Body of pancreas (tissue), 4 donors: ENCODE data around the gene FAM72C. TPM values are rescaled to one million over a fixed set of nuclear protein-coding genes. Genes with fewer than 3 reads are reported as not detected.
"Not testable (repeated sequence)": the region's sequence is repeated elsewhere in the genome, so short reads cannot be mapped to it uniquely, and the experiment has no call there.

ENCODE experiments used
- ATAC-seq: fragments of 150-250 bp; one replicate; pipeline ENCODE4 v1.9.1; 2016
- DNase-seq, 4 donors: peaks; one replicate each; pipeline ENCODE4 v3.0.0-alpha.2; 2019
- H3K27ac ChIP-seq, 4 donors: fragments of 200-600 bp; sonication (generic); 1 replicate in 3 of 4; 2 replicates in 1 of 4; pipeline versions ENCODE4 v1.5.1 to v1.6.1; 2016 to 2019; ENCODE audit warnings: mild to moderate bottlenecking in 1 of 4, mixed read lengths in 1 of 4, moderate library complexity in 1 of 4
- H3K27me3 ChIP-seq, 2 donors: fragments of 200-600 bp; sonication (generic); one replicate each; pipeline ENCODE4 v1.6.0; 2016; ENCODE audit warnings: mild to moderate bottlenecking in 1 of 2
- H3K36me3 ChIP-seq, 2 donors: fragments of 200-600 bp; sonication (generic); replicated peaks in 1 of 2; 2 replicates each; pipeline ENCODE4 v1.5.1; 2016; ENCODE audit warnings: low read depth in 2 of 2; ENCODE audit not compliant: insufficient read depth in 1 of 2
- H3K4me1 ChIP-seq: fragments of 200-600 bp; sonication (generic); one replicate; pipeline ENCODE4 v1.6.0; 2016
- H3K4me3 ChIP-seq, 2 donors: fragments of 200-600 bp; sonication (generic); 1 replicate in 1 of 2; 2 replicates in 1 of 2; pipeline ENCODE4 v1.5.1; 2016 to 2019
- H3K9me3 ChIP-seq, 3 donors: fragments of 200-600 bp; sonication (generic); 1 replicate in 2 of 3; 2 replicates in 1 of 3; pipeline ENCODE4 v1.5.1; 2016
- WGBS, 2 donors: methylation state at CpG; one replicate each; pipeline ENCODE4 v1.1.5; 2017; 5-methylcytosine and 5-hydroxymethylcytosine counted together
- intact Hi-C: fragments of 100-400 bp; cut with DNase I; formaldehyde crosslinking; loops from one replicate; pipeline ENCODE4 v1.15.1; 2023
- total RNA-seq, 2 donors: library from RNA; depleted of rRNA; stranded (reverse); fragments of >200 nt; gene quantifications; one replicate each; pipeline ENCODE4 v1.1.0, GENCODE V29; 2016

FAM72C gene
- total RNA-seq, 2 donors from 2014 or later, result 0.52 TPM; not detected in 1

GRCh38 chr1:143973876-143974414 lies 2.2 kb upstream of the FAM72C start:
- H3K27me3 ChIP-seq, H3K27ac ChIP-seq, intact Hi-C loops, H3K36me3 ChIP-seq, H3K9me3 ChIP-seq, ATAC-seq, H3K4me1 ChIP-seq, H3K4me3 ChIP-seq: not testable (repeated sequence)
- 1% methylated on average over 22 of the region's 37 CpGs; no CpG with 5 or more reads in 1 of the 2 donors for WGBS, 2 donors
- DNase-seq, result peak in 2 of 4 donors; percentile 9 to 14

- H3K27ac ChIP-seq, H3K9me3 ChIP-seq, H3K36me3 ChIP-seq, H3K4me3 ChIP-seq, DNase-seq, intact Hi-C loops, H3K27me3 ChIP-seq, H3K4me1 ChIP-seq: not testable (repeated sequence)
- ATAC-seq, result peak; percentile 12
- no CpG with 5 or more reads among the region's 48 CpGs for WGBS, 2 donors
Observed at GRCh38 chr1:143972753-143973326, 1.1 kb upstream of the FAM72C start.

DNA sequence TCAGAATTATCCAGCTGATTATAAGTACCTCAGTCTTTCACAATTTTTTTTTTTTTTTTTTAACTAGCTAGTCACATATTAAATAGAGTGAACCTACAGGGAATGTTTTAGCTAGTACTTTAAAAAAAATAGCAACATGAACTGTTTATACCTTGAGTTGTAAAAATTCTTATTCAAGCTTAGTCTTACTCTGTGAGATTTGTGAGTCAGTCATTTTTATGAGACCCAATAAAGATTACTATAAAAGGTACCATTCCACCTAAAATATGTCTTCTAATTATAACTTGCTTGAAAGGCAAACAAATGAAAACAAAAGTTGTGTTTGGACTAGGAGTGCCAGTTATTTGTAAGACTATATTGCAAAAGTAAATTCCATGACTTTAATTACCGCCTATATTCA lies 5.9 kb downstream of the FAM72C start:
- DNase-seq, H3K4me1 ChIP-seq, H3K4me3 ChIP-seq, H3K27ac ChIP-seq, intact Hi-C loops, H3K27me3 ChIP-seq, H3K36me3 ChIP-seq, H3K9me3 ChIP-seq, ATAC-seq: not testable (repeated sequence)
- WGBS, 2 donors, result no CpG with 5 or more reads among the region's 1 CpG

DNA sequence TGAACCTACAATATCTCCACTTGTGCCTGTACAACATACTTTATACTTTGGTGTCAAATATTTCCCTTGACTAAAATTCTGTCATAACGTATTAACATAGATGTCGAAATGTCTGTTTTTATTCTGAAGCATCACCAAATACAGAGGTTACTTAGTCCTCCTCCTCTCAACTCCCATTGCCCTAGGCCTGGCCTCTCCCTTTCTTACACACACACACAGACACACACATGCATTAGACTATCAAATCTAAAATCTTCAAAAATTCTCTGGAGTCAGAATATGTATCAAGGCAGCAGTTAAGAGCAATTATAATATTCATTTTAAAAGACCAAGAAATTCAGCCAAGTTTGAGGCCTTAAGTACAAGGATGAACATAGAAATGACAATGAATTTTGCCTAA lies 7.5 kb downstream of the FAM72C start:
- H3K9me3 ChIP-seq, H3K27me3 ChIP-seq, intact Hi-C loops, H3K27ac ChIP-seq, H3K36me3 ChIP-seq, DNase-seq, ATAC-seq, H3K4me1 ChIP-seq, H3K4me3 ChIP-seq: not testable (repeated sequence)
- no CpG with 5 or more reads among the region's 2 CpGs for WGBS, 2 donors

DNA sequence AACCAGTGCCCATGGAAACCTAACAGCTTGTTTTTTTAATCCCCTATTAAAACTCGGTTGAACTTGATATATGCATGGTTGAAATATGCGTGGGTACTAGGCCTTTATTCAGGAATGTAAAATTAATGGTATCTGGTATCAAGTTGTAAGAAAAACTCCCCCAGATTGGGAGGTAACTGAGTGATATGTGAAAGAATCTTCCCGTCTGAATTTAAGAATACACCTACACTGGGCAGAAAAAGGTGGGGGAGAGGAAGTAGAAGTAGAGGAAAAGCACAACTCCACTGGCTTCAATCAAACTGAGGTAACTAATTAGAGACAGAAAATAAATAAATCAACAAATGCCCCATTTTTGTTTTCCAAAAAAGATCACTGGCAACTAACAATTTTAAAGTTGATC lies 15.9 kb downstream of the FAM72C start:
- intact Hi-C loops, result not testable (repeated sequence)

GRCh38 chr1:143952913-143953312 lies 18.9 kb downstream of the FAM72C start:
- H3K27ac ChIP-seq, ATAC-seq, DNase-seq, H3K4me1 ChIP-seq, H3K27me3 ChIP-seq, H3K9me3 ChIP-seq, H3K4me3 ChIP-seq, intact Hi-C loops, H3K36me3 ChIP-seq: not testable (repeated sequence)
- WGBS, 2 donors, result no CpG with 5 or more reads among the region's 1 CpG

More for the DNA sequence above, 15.9 kb downstream of the FAM72C start:
- not testable (repeated sequence) for H3K36me3 ChIP-seq, H3K27ac ChIP-seq, H3K4me3 ChIP-seq, DNase-seq, H3K27me3 ChIP-seq, H3K4me1 ChIP-seq, ATAC-seq, H3K9me3 ChIP-seq
- no CpG with 5 or more reads among the region's 3 CpGs for WGBS, 2 donors

DNA sequence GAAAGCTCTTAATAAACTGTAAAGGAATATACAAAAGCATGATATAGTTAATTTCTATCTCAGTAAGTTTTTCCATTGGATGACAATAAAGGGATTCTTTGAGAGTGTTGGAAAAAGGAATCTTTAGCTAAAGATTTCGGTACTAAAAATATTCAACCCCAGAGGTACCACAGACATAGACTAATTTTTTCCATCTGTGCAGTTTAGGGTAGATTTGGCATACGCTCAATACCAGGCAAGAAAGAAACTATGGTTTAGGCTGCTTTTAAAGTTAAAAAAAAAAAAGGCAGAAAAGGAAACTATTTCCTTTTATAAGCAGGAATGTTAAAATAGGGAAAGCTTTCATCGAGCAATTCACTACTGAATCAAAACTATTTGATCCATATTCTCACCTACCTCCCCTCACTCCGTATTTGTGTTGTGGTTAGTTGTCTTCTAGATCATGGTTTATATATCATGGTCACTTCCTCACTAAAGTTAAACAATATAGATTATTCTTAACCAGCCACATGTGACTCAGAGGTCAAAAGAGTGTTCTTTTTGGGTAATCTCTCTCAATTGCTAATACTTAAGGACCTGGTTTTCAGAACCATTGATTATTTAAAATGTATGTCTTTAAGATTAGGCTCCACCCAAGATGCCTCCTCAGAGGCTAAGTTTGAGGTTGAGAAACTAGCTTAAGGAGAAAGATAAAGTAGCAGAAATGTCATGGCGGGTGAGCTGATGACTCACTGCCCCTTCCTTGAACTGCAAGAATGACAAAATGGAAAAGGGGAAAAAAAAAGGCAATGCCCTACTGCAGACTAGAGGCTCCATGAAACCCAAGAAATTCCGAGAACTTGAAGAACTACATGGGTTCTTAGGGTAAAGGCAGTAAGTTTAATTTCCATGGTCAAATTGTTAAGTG lies 20.0 kb downstream of the FAM72C start:
- H3K36me3 ChIP-seq, H3K9me3 ChIP-seq, H3K27me3 ChIP-seq, H3K4me3 ChIP-seq, DNase-seq, intact Hi-C loops, H3K27ac ChIP-seq, ATAC-seq, H3K4me1 ChIP-seq: not testable (repeated sequence)
- WGBS, 2 donors, result no CpG with 5 or more reads among the region's 6 CpGs

GRCh38 chr1:143947749-143948148 lies 24.0 kb downstream of the FAM72C start:
- H3K36me3 ChIP-seq, H3K27ac ChIP-seq, ATAC-seq, intact Hi-C loops, H3K4me3 ChIP-seq, H3K9me3 ChIP-seq, H3K4me1 ChIP-seq, DNase-seq, H3K27me3 ChIP-seq: not testable (repeated sequence)
- no CpG with 5 or more reads among the region's 2 CpGs for WGBS, 2 donors

DNA sequence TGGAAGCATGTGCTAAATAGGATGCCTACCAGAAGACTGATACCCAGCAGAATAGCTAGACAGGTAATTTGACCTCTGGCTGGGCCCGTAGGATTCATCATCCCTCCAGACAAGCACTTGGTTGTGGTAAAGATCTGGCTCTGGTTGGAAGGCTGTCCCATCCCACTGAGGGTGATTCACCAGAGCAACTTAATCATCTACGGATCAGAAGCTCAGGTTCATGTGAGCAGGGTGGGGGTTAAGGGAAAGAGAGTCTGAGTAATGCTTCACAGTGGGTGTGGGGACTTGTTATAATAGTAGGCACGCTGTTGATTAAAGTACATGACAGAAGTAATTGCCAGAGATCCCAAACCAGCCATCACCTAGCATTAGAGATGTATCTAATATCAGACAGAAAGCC lies 26.5 kb downstream of the FAM72C start:
- WGBS, 2 donors, result no CpG with 5 or more reads among the region's 3 CpGs
- not testable (repeated sequence) for ATAC-seq

DNA sequence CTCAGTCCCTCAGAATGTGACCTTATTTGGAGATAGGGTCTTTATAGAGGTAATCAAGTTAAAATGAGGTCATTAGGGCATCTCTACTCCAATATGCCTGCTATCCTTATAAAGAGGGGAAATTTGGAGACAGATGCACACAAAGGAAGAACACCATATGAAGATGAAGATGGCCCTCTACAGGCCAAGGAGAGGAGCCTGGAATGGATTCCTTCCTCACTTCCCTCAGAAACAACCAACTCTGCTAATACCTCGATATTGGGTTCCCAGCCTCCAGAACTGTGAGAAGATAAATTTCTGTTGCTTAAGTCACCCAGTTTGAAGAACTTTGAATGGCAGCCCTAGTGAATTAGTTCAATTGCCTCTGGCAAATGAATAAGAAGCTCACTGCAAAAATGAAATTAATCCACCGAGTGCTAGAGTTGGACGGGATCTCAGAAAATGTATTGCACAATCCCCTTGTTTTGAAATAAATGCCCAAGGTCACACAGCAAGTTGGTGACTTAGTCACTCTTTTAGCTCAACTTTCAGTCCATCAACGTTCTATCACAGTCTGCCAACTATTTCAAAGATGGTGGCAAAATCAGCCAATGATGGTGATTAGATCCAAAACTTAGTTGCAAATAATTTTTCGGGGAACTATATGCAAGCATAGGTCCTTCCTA lies 27.1 kb downstream of the FAM72C start:
- H3K27me3 ChIP-seq, DNase-seq, H3K36me3 ChIP-seq, intact Hi-C loops, H3K4me1 ChIP-seq, H3K9me3 ChIP-seq, H3K27ac ChIP-seq, H3K4me3 ChIP-seq: not testable (repeated sequence)
- no CpG with 5 or more reads among the region's 5 CpGs for WGBS, 2 donors
- peak; percentile 35 for ATAC-seq

More for the DNA sequence above, 26.5 kb downstream of the FAM72C start:
- DNase-seq, intact Hi-C loops, H3K36me3 ChIP-seq, H3K4me3 ChIP-seq, H3K9me3 ChIP-seq, H3K4me1 ChIP-seq, H3K27me3 ChIP-seq, H3K27ac ChIP-seq: not testable (repeated sequence)

DNA sequence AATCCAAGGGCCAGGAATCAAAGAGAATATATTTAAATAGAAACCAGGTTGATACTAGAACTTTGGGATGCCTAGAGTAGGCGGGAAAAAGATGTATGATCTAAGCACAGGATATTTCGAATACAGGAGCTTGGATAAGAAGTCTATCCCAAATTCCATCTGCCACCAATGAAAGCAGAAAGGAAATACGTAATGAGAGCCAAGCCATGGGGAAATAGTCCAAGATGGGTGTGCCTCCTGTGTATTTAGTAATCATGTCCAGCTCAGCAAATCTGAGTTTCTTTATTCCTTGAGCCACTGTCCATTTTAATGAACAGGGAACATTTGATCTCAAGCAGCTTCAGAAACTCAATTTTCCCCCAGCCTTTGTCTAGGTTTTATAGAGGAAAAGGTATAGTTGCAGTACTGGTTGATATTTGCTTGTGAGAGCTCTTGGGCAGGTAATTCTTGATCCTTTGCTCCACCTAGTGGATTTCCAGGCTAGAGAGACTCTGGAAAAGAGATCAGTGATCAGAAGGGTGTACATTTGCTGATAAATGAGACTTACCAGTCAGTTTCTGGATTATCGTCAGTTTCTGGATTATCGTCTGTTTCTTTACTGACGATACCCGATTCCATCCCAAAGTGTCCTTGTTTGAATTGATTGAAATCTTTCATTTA lies 28.3 kb downstream of the FAM72C start:
- no CpG with 5 or more reads among the region's 7 CpGs for whole genome bisulfite sequencing, 2 donors
- DNase-seq, H3K36me3 ChIP-seq, H3K4me1 ChIP-seq, H3K27ac ChIP-seq, intact Hi-C loops, H3K4me3 ChIP-seq, H3K27me3 ChIP-seq, H3K9me3 ChIP-seq: not testable (repeated sequence)
- peak; percentile 64 for ATAC-seq
